H1 (cell line): ENCODE measurements around the gene APEH. TPM values are rescaled to one million over a fixed set of nuclear protein-coding genes. Genes with fewer than 3 reads are reported as not detected.

Source experiments
- ATF3 ChIP-seq: IDR thresholded peaks from 2 replicates; pipeline ENCODE4 v1.6.1; 2011; ENCODE audit warnings: low read depth, mild to moderate bottlenecking, low read length; ENCODE audit not compliant: insufficient read depth
- CBX8 ChIP-seq: fragments of 300-800, 300-1000 bp; sonication (generic); IDR thresholded peaks from 2 replicates; pipeline ENCODE4 v1.7.1; 2016; ENCODE audit warnings: low read depth, low read length, borderline replicate concordance
- CEBPB ChIP-seq: IDR thresholded peaks from 2 replicates; pipeline ENCODE4 v1.6.1; 2012; ENCODE audit warnings: low read depth, low read length
- HDAC2 ChIP-seq, 2 experiments: fragments of 300-600 bp in 1 of 2; sonication (generic) in 1 of 2; IDR thresholded peaks; 2 replicates each; pipeline ENCODE4 v1.6.1; 2011 to 2012; ENCODE audit warnings: low read depth in 2 of 2, low read length in 2 of 2, mild to moderate bottlenecking in 2 of 2, moderate library complexity in 2 of 2, borderline replicate concordance in 1 of 2, inconsistent platforms in 1 of 2
- KDM4A ChIP-seq: IDR thresholded peaks from one replicate; pipeline ENCODE4 v1.7.1; 2012; ENCODE audit warnings: low read depth, mild to moderate bottlenecking, moderate library complexity, low read length, inconsistent platforms; ENCODE audit not compliant: severe bottlenecking
- KDM5A ChIP-seq: fragments of 200-600 bp; IDR thresholded peaks from 2 replicates; pipeline ENCODE4 v1.7.1; 2012; ENCODE audit warnings: mild to moderate bottlenecking, low read length, inconsistent platforms, mixed read lengths
- MAFK ChIP-seq: IDR thresholded peaks from 2 replicates; pipeline ENCODE4 v1.6.1; 2012; ENCODE audit warnings: low read depth, mild to moderate bottlenecking, improper control_type of control experiment, low read length
- NANOG ChIP-seq: IDR thresholded peaks from 2 replicates; pipeline ENCODE4 v1.6.1; 2011; ENCODE audit warnings: low read length, low read depth, mild to moderate bottlenecking, inconsistent platforms; ENCODE audit not compliant: insufficient read depth, poor library complexity, severe bottlenecking
- PHF8 ChIP-seq: fragments of 200-600 bp; sonication (generic); conservative IDR thresholded peaks from 2 replicates; pipeline ENCODE4 v1.7.1; 2012; ENCODE audit warnings: low read depth, mild to moderate bottlenecking, inconsistent platforms, low read length, moderate library complexity
- POLR2AphosphoS5 ChIP-seq: IDR thresholded peaks from 2 replicates; pipeline ENCODE4 v1.6.1; 2011; ENCODE audit warnings: low read depth, low read length
- RAD21 ChIP-seq, 2 experiments: IDR thresholded peaks in 1 of 2; conservative IDR thresholded peaks in 1 of 2; 2 replicates each; pipeline ENCODE4 v1.6.1; 2011; ENCODE audit warnings: low read depth in 2 of 2, low read length in 2 of 2, improper control_type of control experiment in 1 of 2, inconsistent platforms in 1 of 2, mild to moderate bottlenecking in 1 of 2, moderate library complexity in 1 of 2
- RBBP5 ChIP-seq: IDR thresholded peaks from 2 replicates; pipeline ENCODE4 v1.7.1; 2012; ENCODE audit warnings: low read depth, mild to moderate bottlenecking, inconsistent platforms, low read length, moderate library complexity, borderline replicate concordance
- RNF2 ChIP-seq: fragments of 200-900, 300-1000 bp; sonication (generic); IDR thresholded peaks from 2 replicates; pipeline ENCODE4 v1.7.1; 2016; ENCODE audit warnings: borderline replicate concordance, low read depth, mild to moderate bottlenecking, antibody characterized with exemption, low read length; ENCODE audit not compliant: poor library complexity, severe bottlenecking; ENCODE audit errors: missing control alignments
- SIN3A ChIP-seq, 2 experiments: IDR thresholded peaks in 1 of 2; conservative IDR thresholded peaks in 1 of 2; 2 replicates each; pipeline ENCODE4 v1.6.1; 2011 to 2012; ENCODE audit warnings: low read length in 2 of 2, improper control_type of control experiment in 1 of 2, low read depth in 1 of 2, mild to moderate bottlenecking in 1 of 2
- SIX5 ChIP-seq: IDR thresholded peaks from 2 replicates; pipeline ENCODE4 v1.6.1; 2011; ENCODE audit warnings: mild to moderate bottlenecking, low read depth, low read length
- polyA plus RNA-seq, 7 experiments: library from polyadenylated mRNA; depleted of rRNA in 3 of 7; stranded (reverse) in 5 of 7; unstranded in 2 of 7; fragments of >200 nt in 5 of 7; fragments of 200-250 nt in 2 of 7; gene quantifications; 1 replicate in 5 of 7; 2 replicates in 1 of 7; 4 replicates in 1 of 7; pipeline versions ENCODE4 v1.2.1 to v1.2.3, GENCODE V29; 2011 to 2013; ENCODE audit warnings: missing spikeins in 2 of 7, mixed read lengths in 2 of 7
- total RNA-seq: library from RNA; stranded (reverse); fragmentation: NEBNext Ultra II Directional; extraction: Animal tissue kit (Norgen Biotek cat#: 25700); gene quantifications from 2 replicates; pipeline ENCODE4 v1.2.1, GENCODE V29; 2021

The APEH gene
- total and polyA plus RNA-seq, 2 of the 8 experiments (the other 6 are each of a cell fraction or from before 2014, with no cell fraction given), result 222 to 260 TPM

- TF ChIP-seq RNF2 (no peak), NANOG (no peak), CBX8 (no peak), RBBP5 (peak; percentile 1; the same call in 1 of the 2 replicates), KDM5A (peak; percentile 89), PHF8 (peak; percentile 76), RAD21 (IDR thresholded peaks at IDR 0.05 in 1 of 2, conservative IDR thresholded peaks at IDR 0.05 in 1 of 2; ENCODE audit: low read depth in 2 of 2, low read length in 2 of 2) (no peak), CEBPB (no peak), ATF3 (peak; percentile 71), POLR2AphosphoS5 (peak; percentile 52), KDM4A (peak; percentile 88), HDAC2 (IDR thresholded peaks at IDR 0.05; ENCODE audit: borderline replicate concordance in 1 of 2, low read depth in 2 of 2, low read length in 2 of 2) (peak in 1 of 2 experiments; percentile 86; a peak in 2 of 4 replicates), SIN3A (conservative IDR thresholded peaks at IDR 0.05 in 1 of 2, IDR thresholded peaks at IDR 0.05 in 1 of 2; ENCODE audit: low read depth in 1 of 2, low read length in 2 of 2) (peak; percentile 38 to 75; a peak in 2 of 4 replicates), SIX5 (no peak), MAFK (no peak)
These were observed 49.7 kb downstream of the APEH start, which contains the start of gene GMPPB (continued) for GRCh38 chr3:49723628-49724551.
